Upper lobe of left lung (tissue), 6 donors: ENCODE measurements around the gene HSPA4L. TPM values are rescaled to one million over a fixed set of nuclear protein-coding genes. Genes with fewer than 3 reads are reported as not detected.

Experiments
- ATAC-seq, 2 donors: fragments of 200-7000 bp; cut with Tn5 transposase; one replicate each; pipeline ENCODE4 v1.9.1; 2022; ENCODE audit warnings: mild to moderate bottlenecking in 2 of 2, moderate library complexity in 2 of 2; ENCODE audit not compliant: low FRiP score in 2 of 2
- DNase-seq, 2 donors: peaks; one replicate each; pipeline ENCODE4 v3.0.0-alpha.2; 2019 to 2020
- H3K27ac ChIP-seq, 4 donors: fragments of 200-600 bp; sonication (generic); one replicate each; pipeline ENCODE4 v1.5.1; 2016 to 2019
- H3K27me3 ChIP-seq, 4 donors: fragments of 200-600 bp; sonication (generic); one replicate each; pipeline ENCODE4 v1.5.1; 2017 to 2019
- H3K36me3 ChIP-seq, 4 donors: fragments of 200-600 bp; sonication (generic); one replicate each; pipeline ENCODE4 v1.5.1; 2016 to 2019
- H3K4me1 ChIP-seq, 4 donors: fragments of 200-600 bp; sonication (generic); one replicate each; pipeline ENCODE4 v1.5.1; 2018 to 2019
- H3K4me3 ChIP-seq, 4 donors: fragments of 200-600 bp; sonication (generic); one replicate each; pipeline ENCODE4 v1.5.1; 2017 to 2019; ENCODE audit warnings: mild to moderate bottlenecking in 2 of 4, moderate library complexity in 1 of 4
- H3K9me3 ChIP-seq, 4 donors: fragments of 200-600 bp; sonication (generic); one replicate each; pipeline ENCODE4 v1.5.1; 2018 to 2019
- CTCF ChIP-seq, 6 experiments: fragments of 450-650 bp in 4 of 6; fragments of 200-600 bp in 2 of 6; sonication (generic) in 2 of 6; IDR thresholded peaks; one replicate each; pipeline ENCODE4 v1.5.1; 2016 to 2019; ENCODE audit warnings: antibody characterized with exemption in 6 of 6
- EP300 ChIP-seq, 4 donors: sonication (generic); formaldehyde crosslinking; IDR thresholded peaks; one replicate each; pipeline ENCODE4 v1.5.1; 2017; ENCODE audit warnings: antibody characterized with exemption in 4 of 4, control low read depth in 2 of 4
- POLR2A ChIP-seq, 4 donors: fragments of 450-650 bp; IDR thresholded peaks; one replicate each; pipeline ENCODE4 v1.5.1; 2016 to 2017; ENCODE audit warnings: antibody characterized with exemption in 4 of 4, mild to moderate bottlenecking in 2 of 4
- POLR2AphosphoS5 ChIP-seq, 2 donors: sonication (generic); formaldehyde crosslinking; IDR thresholded peaks; one replicate each; pipeline ENCODE4 v1.5.1; 2017; ENCODE audit warnings: antibody characterized with exemption in 2 of 2
- WGBS, 2 donors: methylation state at CpG; one replicate each; pipeline ENCODE4 v1.1.5; 2017 to 2018; 5-methylcytosine and 5-hydroxymethylcytosine counted together
- total RNA-seq, 6 donors: library from RNA; depleted of rRNA in 4 of 6; stranded (reverse); fragments of >200 nt in 4 of 6; gene quantifications; one replicate each; pipeline versions ENCODE4 v1.1.0 to v1.2.1, GENCODE V29; 2016 to 2021
- donor health status: DM: no; HTN: no; CAD: no; lungs with moderate emphysema.
- donor health status: DM: no; HTN: yes; CAD: no; lungs with severe emphysema.

The HSPA4L gene
- total RNA-seq, 6 donors from 2014 or later, result 1.3 to 7.7 (median 2.5) TPM

GRCh38 chr4:127868196-127868595, 86.1 kb downstream of the HSPA4L start:
- no peak overlapping the region for H3K27ac ChIP-seq
- no peaks in the 10 kb centered on the region for H3K9me3 ChIP-seq
- no peaks in the 10 kb centered on the region for H3K27me3 ChIP-seq
- ATAC-seq (no peak), DNase-seq (no peak)
- no peaks in the 10 kb centered on the region for H3K36me3 ChIP-seq
- peaks cover 7 to 13% (median 10%) of the 10 kb centered on the region in 4 donors for H3K4me1 ChIP-seq
- 99 to 100% methylated on average over 2 of the region's 2 CpGs for WGBS, 2 donors
- no peak for TF ChIP-seq POLR2AphosphoS5 (IDR thresholded peaks at IDR 0.05)
- TF ChIP-seq POLR2A (IDR thresholded peaks at IDR 0.05), result no peak
- no peak for TF ChIP-seq CTCF (IDR thresholded peaks at IDR 0.05)
- TF ChIP-seq EP300 (IDR thresholded peaks at IDR 0.05), result no peak
- no peak overlapping the region for H3K4me3 ChIP-seq

GRCh38 chr4:127870281-127870680, 88.2 kb downstream of the HSPA4L start:
- Histone ChIP-seq H3K36me3 (no peaks in the 10 kb centered on the region), H3K4me1 (peaks cover 7 to 13% (median 10%) of the 10 kb centered on the region in 4 donors), H3K4me3 (no peak overlapping the region), H3K9me3 (no peaks in the 10 kb centered on the region), H3K27ac (peak overlapping the region in 1 of 4 donors; percentile 23), H3K27me3 (no peaks in the 10 kb centered on the region)
- DNase-seq (no peak), ATAC-seq (no peak)
- no peak for TF ChIP-seq EP300 (IDR thresholded peaks at IDR 0.05)
- TF ChIP-seq POLR2A (IDR thresholded peaks at IDR 0.05), result no peak
- no peak for TF ChIP-seq POLR2AphosphoS5 (IDR thresholded peaks at IDR 0.05)
- TF ChIP-seq CTCF (IDR thresholded peaks at IDR 0.05), result no peak

GRCh38 chr4:127870688-127871087, 88.6 kb downstream of the HSPA4L start:
- peak in 1 of 2 donors; percentile 65 for DNase-seq
- Histone ChIP-seq H3K27ac (peak overlapping the region in 1 of 4 donors; percentile 23), H3K4me3 (no peak overlapping the region), H3K9me3 (no peaks in the 10 kb centered on the region), H3K27me3 (no peaks in the 10 kb centered on the region), H3K36me3 (no peaks in the 10 kb centered on the region), H3K4me1 (peaks cover 7 to 13% (median 10%) of the 10 kb centered on the region in 4 donors)
- no peak for TF ChIP-seq EP300 (IDR thresholded peaks at IDR 0.05)
- no peak for TF ChIP-seq CTCF (IDR thresholded peaks at IDR 0.05)
- TF ChIP-seq POLR2A (IDR thresholded peaks at IDR 0.05), result no peak
- TF ChIP-seq POLR2AphosphoS5 (IDR thresholded peaks at IDR 0.05), result no peak
- 31 to 33% methylated on average over 3 of the region's 3 CpGs for WGBS, 2 donors
- ATAC-seq, result peak; percentile 75 to 86

- Histone ChIP-seq H3K27me3 (no peaks in the 10 kb centered on the region), H3K4me1 (peaks cover 7 to 9% (median 8%) of the 10 kb centered on the region in 4 donors), H3K9me3 (no peaks in the 10 kb centered on the region), H3K4me3 (no peak overlapping the region), H3K36me3 (no peaks in the 10 kb centered on the region), H3K27ac (no peak overlapping the region)
- no peak for TF ChIP-seq CTCF (IDR thresholded peaks at IDR 0.05)
- no peak for TF ChIP-seq EP300 (IDR thresholded peaks at IDR 0.05)
- TF ChIP-seq POLR2A (IDR thresholded peaks at IDR 0.05), result no peak
- TF ChIP-seq POLR2AphosphoS5 (IDR thresholded peaks at IDR 0.05), result no peak
- ATAC-seq, result no peak
- no peak for DNase-seq
Observed at GRCh38 chr4:127875791-127876190, 93.7 kb downstream of the HSPA4L start.
